Liver (tissue), 9 donors: ENCODE results near the gene ZNF32. TPM values are rescaled to one million over a fixed set of nuclear protein-coding genes. Genes with fewer than 3 reads are reported as not detected.
"Not testable (repeated sequence)": the region's sequence is repeated elsewhere in the genome, so short reads cannot be mapped to it uniquely, and the experiment has no call there.

Source experiments
- DNase-seq: peaks from one replicate; pipeline ENCODE4 v3.0.0-alpha.2; 2017; ENCODE audit warnings: low spot score
- H3K27ac ChIP-seq, 2 donors: one replicate each; pipeline ENCODE4 v1.7.0; 2013; ENCODE audit warnings: inconsistent platforms in 2 of 2, low read length in 2 of 2, control low read depth in 1 of 2, low read depth in 1 of 2, mild to moderate bottlenecking in 1 of 2
- H3K27me3 ChIP-seq, 4 donors: one replicate each; pipeline versions ENCODE4 v1.6.1 to v1.7.0; 2013; ENCODE audit warnings: low read length in 3 of 4, inconsistent platforms in 1 of 4, mild to moderate bottlenecking in 1 of 4, moderate library complexity in 1 of 4; ENCODE audit not compliant: control insufficient read depth in 4 of 4, insufficient read depth in 4 of 4
- H3K36me3 ChIP-seq, 4 donors: one replicate each; pipeline versions ENCODE4 v1.6.1 to v1.7.0; 2013; ENCODE audit warnings: low read length in 3 of 4, mild to moderate bottlenecking in 3 of 4, low read depth in 1 of 4, moderate library complexity in 1 of 4; ENCODE audit not compliant: control insufficient read depth in 4 of 4, insufficient read depth in 3 of 4
- H3K4me1 ChIP-seq, 4 donors: one replicate each; pipeline versions ENCODE4 v1.6.1 to v1.7.0; 2013; ENCODE audit warnings: low read length in 3 of 4, mild to moderate bottlenecking in 3 of 4, moderate library complexity in 1 of 4; ENCODE audit not compliant: control insufficient read depth in 4 of 4, insufficient read depth in 4 of 4
- H3K4me3 ChIP-seq, 3 donors: one replicate each; pipeline versions ENCODE4 v1.6.1 to v1.7.0; 2013; ENCODE audit warnings: low read length in 3 of 3, control low read depth in 1 of 3, low read depth in 1 of 3, mild to moderate bottlenecking in 1 of 3
- H3K9ac ChIP-seq, 2 donors: one replicate each; pipeline ENCODE4 v1.7.0; 2013; ENCODE audit warnings: low read length in 2 of 2, mild to moderate bottlenecking in 2 of 2, moderate library complexity in 2 of 2, control low read depth in 1 of 2, low read depth in 1 of 2
- H3K9me3 ChIP-seq, 4 donors: one replicate each; pipeline versions ENCODE4 v1.6.1 to v1.7.0; 2013; ENCODE audit warnings: low read length in 3 of 4; ENCODE audit not compliant: control insufficient read depth in 4 of 4
- CTCF ChIP-seq: fragments of 150-350 bp; IDR thresholded peaks from 2 replicates; pipeline ENCODE4 v1.5.1; 2017; ENCODE audit warnings: improper control_type of control experiment, low read depth, low read length; ENCODE audit not compliant: missing input control
- EGR1 ChIP-seq, 2 donors: IDR thresholded peaks; 2 replicates each; pipeline ENCODE4 v1.6.1; 2016 to 2018; ENCODE audit warnings: antibody characterized with exemption in 2 of 2, low read depth in 2 of 2
- FOXA1 ChIP-seq: IDR thresholded peaks from 2 replicates; pipeline ENCODE4 v1.6.1; 2016; ENCODE audit warnings: antibody characterized with exemption
- GABPA ChIP-seq, 2 donors: IDR thresholded peaks in 1 of 2; conservative IDR thresholded peaks in 1 of 2; 2 replicates each; pipeline ENCODE4 v1.6.1; 2016; ENCODE audit warnings: antibody characterized with exemption in 2 of 2, mild to moderate bottlenecking in 1 of 2, moderate library complexity in 1 of 2
- HNF4A ChIP-seq, 2 donors: conservative IDR thresholded peaks; 2 replicates each; pipeline ENCODE4 v1.6.1; 2016; ENCODE audit warnings: antibody characterized with exemption in 2 of 2, mild to moderate bottlenecking in 2 of 2
- HNF4G ChIP-seq: IDR thresholded peaks from 2 replicates; pipeline ENCODE4 v1.6.1; 2016; ENCODE audit warnings: antibody characterized with exemption
- MAX ChIP-seq: IDR thresholded peaks from 2 replicates; pipeline ENCODE4 v1.6.1; 2016; ENCODE audit warnings: antibody characterized with exemption
- NR2F2 ChIP-seq: IDR thresholded peaks from 2 replicates; pipeline ENCODE4 v1.6.1; 2016; ENCODE audit warnings: antibody characterized with exemption
- RXRA ChIP-seq, 2 donors: IDR thresholded peaks; 2 replicates each; pipeline ENCODE4 v1.6.1; 2017 to 2018; ENCODE audit warnings: antibody characterized with exemption in 2 of 2, mild to moderate bottlenecking in 1 of 2
- SP1 ChIP-seq: IDR thresholded peaks from 2 replicates; pipeline ENCODE4 v1.6.1; 2018; ENCODE audit warnings: antibody characterized with exemption, mild to moderate bottlenecking
- TAF1 ChIP-seq: conservative IDR thresholded peaks from 2 replicates; pipeline ENCODE4 v1.6.1; 2016; ENCODE audit warnings: antibody characterized with exemption, mild to moderate bottlenecking
- YY1 ChIP-seq: IDR thresholded peaks from 2 replicates; pipeline ENCODE4 v1.6.1; 2016; ENCODE audit warnings: antibody characterized with exemption, mild to moderate bottlenecking
- ZBTB33 ChIP-seq: IDR thresholded peaks from 2 replicates; pipeline ENCODE4 v1.6.1; 2016; ENCODE audit warnings: antibody characterized with exemption
- WGBS: extraction: QIAGEN DNeasy Blood & Tissue Kit; methylation state at CpG from one replicate; pipeline ENCODE4 v1.1.7; 2013; 5-methylcytosine and 5-hydroxymethylcytosine counted together
- polyA plus RNA-seq, 2 donors: library from polyadenylated mRNA; stranded (reverse) in 1 of 2; unstranded in 1 of 2; fragments of 200-250 nt in 1 of 2; fragments of >200 nt in 1 of 2; fragmentation: Nextera tagmentation in 1 of 2; extraction: Ambion mirVana in 1 of 2; gene quantifications; one replicate each; pipeline versions ENCODE4 v1.2.1 to v1.2.3, GENCODE V29; 2013 to 2015
- total RNA-seq, 2 donors: library from RNA; depleted of rRNA; stranded (reverse); fragments of >200 nt; gene quantifications; one replicate each; pipeline ENCODE4 v1.2.3, GENCODE V29; 2014
- TF ChIP-seq, protein P1 (sequence below): IDR thresholded peaks from 2 replicates; pipeline ENCODE4 v1.6.1; 2016; ENCODE audit warnings: antibody characterized with exemption, mild to moderate bottlenecking
- donor health status: healthy.
- donor health status: healthy.
- donor health status: healthy.
- donor health status: healthy.
- donor health status: healthy.

ZNF32 gene
- total and polyA plus RNA-seq, 4 donors, result 6.5 to 19.9 (median 12.5) TPM

- Histone ChIP-seq H3K36me3 (peaks cover 14 to 39% (median 33%) of the 10 kb centered on the region in 4 donors), H3K4me1 (peaks cover 2 to 8% (median 3%) of the 10 kb centered on the region in 4 donors), H3K27ac (no peak overlapping the region), H3K9me3 (peaks cover 37 to 59% (median 44%) of the 10 kb centered on the region in 4 donors), H3K9ac (no peak overlapping the region), H3K27me3 (no peaks in the 10 kb centered on the region), H3K4me3 (peak overlapping the region in 2 of 3 donors; percentile 51 to 65)
- no peak for DNase-seq
- TF ChIP-seq HNF4A (conservative IDR thresholded peaks at IDR 0.05) (no peak), HNF4G (no peak), YY1 (no peak), RXRA (IDR thresholded peaks at IDR 0.05) (no peak), ZBTB33 (no peak), EGR1 (IDR thresholded peaks at IDR 0.05; ENCODE audit: low read depth in 2 of 2) (no peak), CTCF (no peak), FOXA1 (no peak), GABPA (IDR thresholded peaks at IDR 0.05 in 1 of 2, conservative IDR thresholded peaks at IDR 0.05 in 1 of 2) (no peak), NR2F2 (no peak), SP1 (no peak), TAF1 (no peak)
- TF ChIP-seq, protein P1, sequence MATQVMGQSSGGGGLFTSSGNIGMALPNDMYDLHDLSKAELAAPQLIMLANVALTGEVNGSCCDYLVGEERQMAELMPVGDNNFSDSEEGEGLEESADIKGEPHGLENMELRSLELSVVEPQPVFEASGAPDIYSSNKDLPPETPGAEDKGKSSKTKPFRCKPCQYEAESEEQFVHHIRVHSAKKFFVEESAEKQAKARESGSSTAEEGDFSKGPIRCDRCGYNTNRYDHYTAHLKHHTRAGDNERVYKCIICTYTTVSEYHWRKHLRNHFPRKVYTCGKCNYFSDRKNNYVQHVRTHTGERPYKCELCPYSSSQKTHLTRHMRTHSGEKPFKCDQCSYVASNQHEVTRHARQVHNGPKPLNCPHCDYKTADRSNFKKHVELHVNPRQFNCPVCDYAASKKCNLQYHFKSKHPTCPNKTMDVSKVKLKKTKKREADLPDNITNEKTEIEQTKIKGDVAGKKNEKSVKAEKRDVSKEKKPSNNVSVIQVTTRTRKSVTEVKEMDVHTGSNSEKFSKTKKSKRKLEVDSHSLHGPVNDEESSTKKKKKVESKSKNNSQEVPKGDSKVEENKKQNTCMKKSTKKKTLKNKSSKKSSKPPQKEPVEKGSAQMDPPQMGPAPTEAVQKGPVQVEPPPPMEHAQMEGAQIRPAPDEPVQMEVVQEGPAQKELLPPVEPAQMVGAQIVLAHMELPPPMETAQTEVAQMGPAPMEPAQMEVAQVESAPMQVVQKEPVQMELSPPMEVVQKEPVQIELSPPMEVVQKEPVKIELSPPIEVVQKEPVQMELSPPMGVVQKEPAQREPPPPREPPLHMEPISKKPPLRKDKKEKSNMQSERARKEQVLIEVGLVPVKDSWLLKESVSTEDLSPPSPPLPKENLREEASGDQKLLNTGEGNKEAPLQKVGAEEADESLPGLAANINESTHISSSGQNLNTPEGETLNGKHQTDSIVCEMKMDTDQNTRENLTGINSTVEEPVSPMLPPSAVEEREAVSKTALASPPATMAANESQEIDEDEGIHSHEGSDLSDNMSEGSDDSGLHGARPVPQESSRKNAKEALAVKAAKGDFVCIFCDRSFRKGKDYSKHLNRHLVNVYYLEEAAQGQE, result no peak
- 99% methylated on average over 8 of the region's 8 CpGs for WGBS
Observed at GRCh38 chr10:43644252-43644651, 4.4 kb downstream of the ZNF32 start.

GRCh38 chr10:43640603-43641002 is 8.1 kb downstream of the ZNF32 start:
- Histone ChIP-seq H3K9ac (no peak overlapping the region), H3K27ac (no peak overlapping the region), H3K36me3 (peaks cover 8 to 32% (median 28%) of the 10 kb centered on the region in 4 donors), H3K4me3 (no peak overlapping the region), H3K4me1 (no peaks in the 10 kb centered on the region), H3K27me3 (no peaks in the 10 kb centered on the region), H3K9me3 (peaks cover 30 to 55% (median 34%) of the 10 kb centered on the region in 4 donors)
- no peak for TF ChIP-seq HNF4G
- TF ChIP-seq MAX, result no peak
- TF ChIP-seq, protein P1, result no peak
- TF ChIP-seq CTCF, result no peak
- no peak for TF ChIP-seq YY1
- no peak for DNase-seq

GRCh38 chr10:43635816-43636215 is 12.9 kb downstream of the ZNF32 start:
- H3K36me3 ChIP-seq, result not testable (repeated sequence)
- WGBS, result 35% methylated on average over 1 of the region's 1 CpG

More at GRCh38 chr10:43635816-43636215, 12.9 kb downstream of the ZNF32 start:
- H3K27ac ChIP-seq, H3K4me3 ChIP-seq, H3K27me3 ChIP-seq, DNase-seq, H3K4me1 ChIP-seq, H3K9ac ChIP-seq: not testable (repeated sequence)
- peaks cover 0 to 10% (median 1%) of the 10 kb centered on the region in 4 donors for H3K9me3 ChIP-seq
